NCI-H774 (cell line): ENCODE results near the gene DHRS4L2.
"Not testable (repeated sequence)": the region's sequence is repeated elsewhere in the genome, so short reads cannot be mapped to it uniquely, and the experiment has no call there.

Experiments
- DNase-seq: peaks from one replicate; lab custom pipeline; 2025; lab: John Stamatoyannopoulos, UW

The DHRS4L2 gene

DNA sequence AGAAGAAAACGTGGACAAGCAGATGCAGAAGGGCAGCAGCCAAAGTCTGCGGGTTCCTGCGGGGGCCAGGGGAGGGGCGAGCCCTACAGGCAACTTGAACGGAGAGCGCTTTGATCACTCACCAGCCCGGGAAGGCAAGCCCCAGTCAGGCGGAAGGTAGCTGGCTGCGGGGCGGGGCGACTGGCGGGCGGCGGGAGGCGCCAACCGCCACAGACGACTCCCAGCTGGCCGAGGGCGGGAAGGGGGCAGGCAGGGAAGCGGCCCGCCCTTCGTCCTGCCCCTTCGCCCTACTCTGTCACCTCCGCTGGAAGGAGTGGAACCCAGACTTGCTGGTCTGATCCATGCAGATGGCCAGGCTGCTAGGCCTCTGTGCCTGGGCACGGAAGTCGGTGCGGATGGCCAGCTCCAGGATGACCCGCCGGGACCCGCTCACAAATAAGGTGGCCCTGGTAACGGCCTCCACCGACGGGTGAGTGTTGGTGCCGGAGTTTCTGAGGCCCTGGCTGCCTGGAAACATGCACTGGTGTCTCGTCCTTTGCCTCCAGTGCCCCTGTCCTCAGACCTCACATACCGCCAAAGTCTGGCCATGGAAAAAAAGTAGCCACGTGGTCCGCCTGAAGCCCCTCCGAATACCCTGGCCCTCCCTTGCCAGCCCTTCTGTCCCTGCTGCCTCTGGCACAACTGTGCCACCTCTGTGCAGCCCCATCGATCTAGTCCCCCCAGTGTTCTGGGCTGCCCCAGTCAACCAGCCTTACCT is at the start of gene DHRS4L2:
Gene DHRS4L2 (plus strand): TSS at position 323 of the 757 bp plus-strand sequence. CDS start 19 bp downstream, at position 342.
- peak; percentile 81 for DNase-seq

DNA sequence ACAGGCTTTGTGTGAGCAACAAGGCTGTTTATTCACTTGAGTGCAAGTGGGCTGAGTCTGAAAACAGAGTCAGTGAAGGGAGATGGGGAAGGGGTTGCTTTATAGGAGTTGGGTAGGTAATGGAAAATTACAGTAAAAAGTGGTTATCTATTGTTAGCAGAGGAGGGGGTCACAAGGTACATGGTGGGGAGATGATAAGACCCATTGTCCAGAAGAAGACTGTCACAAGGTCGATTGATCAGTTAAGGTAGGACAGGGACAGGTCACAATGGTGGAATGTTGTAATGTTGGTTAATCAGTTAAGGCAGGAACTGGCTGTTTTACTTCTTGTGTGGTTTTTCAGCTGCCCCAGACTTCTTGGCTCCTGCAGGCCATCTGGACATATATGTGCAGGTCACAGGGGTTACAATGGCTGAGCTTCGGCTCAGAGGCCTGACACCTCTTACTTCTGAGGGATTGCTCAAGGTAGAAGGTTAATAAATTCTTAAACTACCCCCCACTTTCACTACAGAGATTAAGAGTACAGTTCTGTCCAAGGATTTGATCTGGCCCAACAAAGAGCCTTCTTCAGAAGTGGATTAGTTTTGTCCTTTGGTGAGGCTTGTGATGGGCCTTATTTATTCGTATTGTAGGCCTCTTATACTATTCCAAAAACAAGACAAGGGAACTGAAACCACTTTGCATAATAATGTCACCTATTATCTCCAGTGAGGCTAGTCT is 49.0 kb upstream of the DHRS4L2 start:
- DNase-seq: no peak

DNA sequence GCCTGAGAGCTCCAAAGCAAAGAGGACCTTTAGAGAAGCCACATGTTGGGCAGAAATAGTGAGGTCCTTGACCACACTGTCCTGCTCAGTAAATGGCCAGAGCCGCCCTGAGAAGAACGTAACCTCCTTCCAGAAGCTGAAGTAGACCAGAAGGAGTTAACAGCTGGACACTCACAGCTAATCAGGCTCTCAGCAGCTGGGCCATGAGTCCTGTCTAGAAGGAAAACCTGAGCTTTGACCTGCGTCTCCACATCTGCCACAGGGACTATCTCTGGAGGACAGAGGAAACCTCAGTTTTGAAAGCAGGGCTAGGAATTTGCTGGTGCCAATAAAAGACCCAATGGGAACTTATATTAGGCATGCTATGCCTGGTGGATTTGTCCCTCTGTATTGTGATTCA is 47.5 kb upstream of the DHRS4L2 start:
- DNase-seq: no peak

DNA sequence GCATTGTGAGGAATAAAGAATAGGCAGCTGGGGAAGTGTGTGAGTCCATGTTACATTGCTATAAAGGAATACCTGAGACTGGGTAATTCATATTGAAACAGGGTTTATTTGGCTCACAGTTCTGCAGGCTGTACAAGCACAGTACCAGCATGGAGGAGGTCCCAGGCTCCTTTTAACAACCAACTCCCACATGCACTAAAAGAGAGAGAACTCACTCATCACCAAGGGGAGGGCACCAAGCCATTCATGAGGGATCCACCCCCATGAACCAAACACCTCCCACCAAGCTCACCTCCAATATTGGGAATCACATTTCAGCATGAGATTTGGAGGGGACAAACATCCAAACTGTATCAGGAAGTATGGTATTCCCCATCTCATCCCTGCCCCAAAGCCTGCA is 47.1 kb upstream of the DHRS4L2 start:
- no peak for DNase-seq

DNA sequence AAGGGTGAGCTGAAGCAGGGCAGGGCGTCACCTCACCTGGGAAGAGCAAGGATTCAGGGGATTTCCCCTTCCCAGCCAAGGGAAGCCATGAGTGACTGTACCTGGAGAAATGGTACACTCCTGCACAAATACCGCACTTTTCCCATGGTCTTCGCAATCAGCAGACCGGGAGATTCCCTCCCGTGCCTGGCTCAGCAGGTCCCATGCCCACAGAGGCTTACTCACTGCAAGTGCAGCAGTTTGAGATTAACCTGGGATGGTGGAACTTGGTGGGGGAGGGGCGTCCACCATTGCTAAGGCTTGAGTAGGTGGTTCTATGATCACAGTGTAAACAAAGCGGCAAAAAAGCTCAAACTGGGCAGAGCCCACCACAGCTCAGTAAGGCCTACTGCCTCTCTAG is 46.1 kb upstream of the DHRS4L2 start:
- no peak for DNase-seq

DNA sequence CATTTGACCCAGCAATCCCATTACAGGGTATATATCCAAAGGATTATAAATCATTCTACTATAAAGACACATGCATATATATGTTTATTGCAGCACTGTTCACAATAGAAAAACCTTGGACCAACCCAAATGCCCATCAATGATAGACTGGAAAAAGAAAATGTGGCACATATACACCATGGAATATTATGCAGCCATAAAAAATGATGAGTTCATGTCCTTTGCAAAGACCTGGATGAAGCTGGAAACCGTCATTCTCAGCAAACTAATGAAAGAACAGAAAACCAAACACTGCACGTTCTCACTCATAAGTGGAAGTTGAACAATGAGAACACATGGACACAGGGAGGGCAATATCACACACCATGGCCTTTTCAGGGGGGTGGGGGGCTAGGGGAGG is 39.7 kb upstream of the DHRS4L2 start:
- not testable (repeated sequence) for DNase-seq

DNA sequence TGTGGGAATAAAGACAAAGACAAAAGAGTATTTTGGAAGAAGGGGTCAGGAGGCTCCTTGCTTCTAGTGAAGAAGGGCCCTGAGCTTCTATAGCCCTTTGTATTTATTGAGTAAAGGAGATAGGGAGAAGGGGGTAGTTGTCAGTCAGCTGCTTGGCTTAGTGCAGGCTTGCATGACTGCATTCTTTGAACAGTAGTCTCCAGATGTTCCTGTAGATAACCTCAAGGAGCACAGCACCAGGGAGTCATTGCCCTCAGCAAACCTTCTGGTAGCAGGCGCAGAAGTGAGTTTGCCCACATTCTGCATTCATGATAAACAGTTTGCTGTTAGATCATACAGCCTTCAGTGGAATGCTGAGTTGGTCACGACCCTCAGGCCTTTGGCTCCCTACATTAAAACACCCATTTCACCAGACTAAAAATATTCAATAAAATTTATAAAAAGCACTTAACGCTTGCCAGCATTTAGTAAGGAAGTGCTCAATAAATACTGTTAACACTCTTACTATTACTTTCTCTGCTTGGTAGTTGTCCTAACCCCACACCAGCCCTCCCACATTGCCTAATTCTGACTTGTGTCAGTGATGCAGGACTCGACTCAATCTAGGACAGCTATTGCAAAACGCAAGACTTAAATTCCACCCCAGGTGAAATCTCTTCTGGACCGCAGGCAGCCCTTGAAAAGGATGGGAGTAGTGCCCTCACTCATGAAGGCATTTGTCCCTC is 38.2 kb upstream of the DHRS4L2 start:
- DNase-seq: no peak

DNA sequence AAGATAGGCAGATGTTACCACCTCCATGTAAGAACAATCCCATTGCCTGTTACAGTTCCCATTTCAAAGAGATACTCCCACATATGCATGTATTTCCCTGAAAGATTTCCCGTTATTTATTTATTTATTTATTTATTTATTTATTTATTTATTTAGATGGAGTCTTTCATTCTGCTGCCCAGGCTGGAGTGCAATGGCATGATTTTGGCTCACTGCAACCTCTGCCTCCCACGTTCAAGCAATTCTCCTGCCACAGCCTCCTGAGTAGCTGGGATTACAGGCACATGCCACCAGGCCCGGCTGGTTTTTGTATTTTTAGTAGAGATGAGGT is 37.6 kb upstream of the DHRS4L2 start:
- not testable (repeated sequence) for DNase-seq

DNA sequence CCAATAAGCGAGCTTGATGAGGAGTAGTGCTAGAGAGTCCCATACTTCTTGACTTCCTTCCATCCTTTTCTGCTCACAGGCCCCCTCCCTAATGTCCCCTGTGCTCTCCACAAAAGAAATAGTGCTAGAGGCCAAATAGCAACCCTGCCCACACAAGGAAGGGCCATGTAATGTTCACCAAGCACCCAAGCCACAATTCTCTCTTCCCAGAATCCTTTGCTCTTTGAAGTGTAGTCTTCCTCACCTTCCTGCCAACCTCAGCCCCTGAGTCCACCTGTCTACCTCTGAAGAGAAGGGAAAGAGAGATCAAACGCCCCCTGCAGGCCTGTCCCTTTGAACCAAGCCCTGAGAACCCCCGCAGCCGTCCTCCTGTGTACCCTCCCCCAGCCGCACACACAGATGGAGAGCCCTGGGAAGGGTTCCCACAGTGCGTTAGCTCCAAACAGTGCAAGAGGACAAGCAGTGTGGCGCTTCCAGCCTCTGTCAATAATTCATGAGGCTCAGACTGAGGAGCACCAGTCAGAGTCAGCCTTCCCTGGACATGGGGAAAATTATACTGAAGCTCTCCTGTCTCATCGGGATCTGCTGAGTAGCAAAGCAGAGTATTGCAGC is 37.0 kb upstream of the DHRS4L2 start:
- DNase-seq: no peak

DNA sequence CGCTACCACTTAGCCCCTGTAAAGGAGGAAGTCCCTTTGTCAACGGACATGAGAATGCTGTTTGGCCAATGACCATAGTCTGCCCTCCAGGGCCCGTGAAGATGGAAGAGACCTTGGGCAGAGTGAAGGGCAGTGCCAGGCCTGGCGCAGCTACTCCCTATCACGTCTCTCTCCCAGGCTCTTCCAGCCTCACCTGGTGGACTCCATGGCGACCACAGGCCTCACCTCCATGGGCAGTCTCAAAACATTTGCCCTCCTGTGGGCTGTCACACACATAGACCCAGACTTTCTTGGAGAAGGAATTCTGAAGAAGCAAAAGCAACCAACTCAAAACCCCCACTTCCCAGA is 35.6 kb upstream of the DHRS4L2 start:
- not testable (repeated sequence) for DNase-seq

DNA sequence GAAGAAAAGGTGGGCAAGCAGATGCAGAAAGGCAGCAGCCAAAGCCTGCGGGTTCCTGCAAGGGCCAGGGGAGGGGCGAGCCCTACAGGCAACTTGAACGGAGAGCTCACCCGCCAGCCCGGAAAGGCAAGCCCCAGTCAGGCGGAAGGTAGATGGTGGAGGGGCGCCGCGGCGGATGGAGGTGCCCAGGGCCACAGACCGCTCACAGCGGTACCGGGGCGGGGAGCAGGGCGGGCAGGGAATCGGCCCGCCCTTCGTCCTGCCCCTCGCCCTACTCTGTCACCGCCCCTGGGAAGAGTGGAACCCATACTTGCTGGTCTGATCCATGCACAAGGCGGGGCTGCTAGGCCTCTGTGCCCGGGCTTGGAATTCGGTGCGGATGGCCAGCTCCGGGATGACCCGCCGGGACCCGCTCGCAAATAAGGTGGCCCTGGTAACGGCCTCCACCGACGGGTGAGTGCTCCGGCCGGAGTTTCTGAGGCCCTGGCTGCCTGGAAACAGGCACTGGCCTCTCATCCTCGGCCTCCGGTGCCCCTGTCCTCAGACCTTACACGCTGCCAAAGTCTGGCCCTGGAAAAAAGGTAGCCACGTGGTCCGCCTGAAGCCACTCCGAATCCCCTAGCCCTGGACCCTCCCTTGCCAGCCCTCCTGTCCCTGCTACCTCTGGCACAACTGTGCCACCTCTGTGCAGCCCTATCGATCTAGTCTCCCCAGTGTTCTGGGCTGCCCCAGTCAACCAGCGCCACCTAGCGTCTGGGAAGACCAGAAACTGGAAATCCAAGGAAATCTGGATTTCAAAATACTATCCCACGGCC is 35.1 kb upstream of the DHRS4L2 start, which contains the start of gene DHRS4:
Gene DHRS4 (plus strand): TSS at position 307 of the 815 bp plus-strand sequence. CDS start 19 bp downstream, at position 326.
- peak; percentile 82 for DNase-seq

DNA sequence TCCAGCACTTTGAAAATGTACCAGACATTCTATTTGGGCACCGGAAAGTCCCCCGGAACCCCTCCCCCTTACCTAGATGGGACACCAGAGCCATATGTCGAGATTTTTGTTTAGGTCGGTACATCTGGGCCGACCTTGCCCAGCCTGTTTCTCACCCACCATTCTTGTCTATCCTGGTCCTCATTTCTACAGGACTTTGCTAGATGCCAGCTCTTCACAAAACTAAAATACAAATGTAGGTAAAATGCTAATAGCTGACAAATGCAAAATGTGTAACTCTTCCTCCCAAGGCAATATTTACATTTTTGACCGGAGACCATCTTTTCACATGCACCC is 34.5 kb upstream of the DHRS4L2 start:
- not testable (repeated sequence) for DNase-seq

DNA sequence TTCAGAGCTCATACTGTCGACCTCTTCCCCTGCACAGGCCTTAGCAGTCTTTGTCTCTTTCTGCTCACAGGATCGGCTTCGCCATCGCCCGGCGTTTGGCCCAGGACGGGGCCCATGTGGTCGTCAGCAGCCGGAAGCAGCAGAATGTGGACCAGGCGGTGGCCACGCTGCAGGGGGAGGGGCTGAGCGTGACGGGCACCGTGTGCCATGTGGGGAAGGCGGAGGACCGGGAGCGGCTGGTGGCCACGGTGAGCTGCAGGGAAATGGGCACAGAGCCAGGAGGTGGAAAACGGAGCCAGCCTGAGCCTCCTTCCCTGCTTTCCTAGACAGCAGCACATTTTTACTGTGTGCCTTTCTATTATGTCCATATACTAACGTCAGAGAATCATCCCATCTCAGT is 33.8 kb upstream of the DHRS4L2 start:
- not testable (repeated sequence) for DNase-seq

DNA sequence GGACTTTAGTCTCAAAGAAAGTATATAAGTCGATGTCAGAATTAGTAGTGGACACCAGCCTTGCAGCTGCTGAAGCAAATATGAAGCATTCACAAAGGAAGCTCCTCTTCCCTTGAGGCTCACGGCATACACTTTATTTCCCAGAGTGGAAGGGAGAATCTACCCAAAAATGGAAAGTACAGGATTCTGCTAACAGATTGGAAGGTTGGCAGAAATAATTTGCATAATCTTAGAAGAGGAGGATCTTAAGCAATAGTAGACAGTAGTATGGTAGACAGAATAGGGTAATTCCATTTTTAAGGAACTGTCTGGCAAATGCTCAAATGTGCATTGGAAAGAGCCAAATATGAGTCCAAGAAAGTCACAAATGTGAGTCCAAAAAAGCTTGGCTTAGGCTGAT is 32.9 kb upstream of the DHRS4L2 start:
- DNase-seq: not testable (repeated sequence)

DNA sequence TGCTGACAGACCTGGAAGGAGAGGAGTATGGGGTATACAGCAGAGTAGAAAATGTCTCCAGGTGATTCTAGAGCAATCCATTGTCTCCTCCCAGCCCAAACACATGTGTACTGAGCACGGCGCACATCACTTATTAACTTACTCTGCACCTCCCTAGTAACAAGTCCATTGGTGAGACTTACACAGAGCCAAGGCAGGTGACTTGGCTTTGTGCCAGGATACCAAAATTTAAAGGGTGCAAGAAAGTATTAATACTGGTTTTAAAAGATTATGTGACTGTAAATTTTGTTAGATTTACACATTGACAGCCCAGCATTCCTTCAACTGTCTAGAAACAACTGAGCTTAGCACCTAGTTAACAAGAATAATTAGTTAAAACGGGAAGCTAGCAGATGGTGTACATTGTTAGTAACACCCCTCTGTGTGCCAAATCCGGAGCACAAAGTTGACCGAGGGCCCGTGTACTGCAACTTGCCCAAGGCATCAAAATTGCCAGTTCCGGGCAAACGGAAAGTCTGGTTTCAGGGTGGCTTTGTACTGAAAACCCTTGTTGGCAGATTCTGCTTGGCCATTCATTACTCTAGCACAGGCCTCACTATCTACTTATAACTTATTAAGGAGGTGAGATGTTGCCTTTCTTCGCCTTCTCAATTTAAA is 30.7 kb upstream of the DHRS4L2 start:
- DNase-seq: not testable (repeated sequence)

DNA sequence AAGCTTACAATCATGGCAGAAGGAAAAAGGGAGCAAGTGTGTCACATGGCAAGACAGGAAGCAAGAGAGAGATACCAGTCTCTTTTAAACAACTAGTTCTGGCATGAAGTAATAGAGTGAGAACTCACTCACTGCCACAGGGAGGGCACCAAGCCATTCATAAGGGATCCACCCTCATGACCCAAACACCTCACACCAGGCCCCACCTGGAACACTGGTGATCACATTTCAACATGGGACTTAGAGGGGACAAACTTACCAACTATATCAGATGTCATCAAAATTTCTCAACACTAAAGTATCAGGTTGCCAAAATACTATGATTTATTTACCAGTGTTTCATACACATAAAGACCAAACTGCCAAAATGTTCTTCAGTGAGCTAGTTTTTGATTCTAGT is 27.8 kb upstream of the DHRS4L2 start:
- DNase-seq: not testable (repeated sequence)

DNA sequence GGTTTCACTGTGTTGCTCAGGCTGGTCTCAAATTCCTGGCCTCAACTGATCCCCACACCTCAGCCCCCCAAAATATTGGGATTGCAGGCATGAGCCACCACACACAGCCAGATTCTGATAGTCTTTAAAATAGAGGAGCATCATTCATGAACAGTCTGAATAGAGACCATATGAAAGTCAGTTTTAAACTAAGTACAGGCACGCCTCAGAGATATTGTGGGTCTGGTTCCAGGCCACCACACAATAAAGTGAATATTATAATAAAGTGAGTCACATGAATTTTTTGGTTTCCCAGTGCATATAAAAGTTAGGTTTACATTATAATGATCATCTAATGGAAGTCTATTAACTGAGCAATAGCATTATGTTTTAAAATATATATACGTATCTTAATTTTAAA is 27.0 kb upstream of the DHRS4L2 start:
- DNase-seq: not testable (repeated sequence)

DNA sequence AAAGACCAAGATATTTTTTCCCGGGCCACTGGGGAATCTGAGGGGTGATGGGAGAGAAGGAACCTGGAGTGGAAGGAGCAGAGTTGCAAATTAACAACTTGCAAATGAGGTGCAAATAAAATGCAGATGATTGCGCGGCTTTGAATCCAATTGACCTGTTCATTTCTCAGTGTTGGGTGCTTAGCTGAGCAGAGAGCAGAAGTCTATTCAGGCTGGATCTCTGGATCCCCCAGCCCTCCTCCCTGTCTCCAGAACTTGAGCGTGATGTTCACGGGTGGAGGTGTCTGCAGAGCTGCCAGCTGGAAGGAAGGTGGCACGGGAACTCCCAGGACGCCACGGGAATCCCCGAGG is 19.6 kb upstream of the DHRS4L2 start:
- not testable (repeated sequence) for DNase-seq

DNA sequence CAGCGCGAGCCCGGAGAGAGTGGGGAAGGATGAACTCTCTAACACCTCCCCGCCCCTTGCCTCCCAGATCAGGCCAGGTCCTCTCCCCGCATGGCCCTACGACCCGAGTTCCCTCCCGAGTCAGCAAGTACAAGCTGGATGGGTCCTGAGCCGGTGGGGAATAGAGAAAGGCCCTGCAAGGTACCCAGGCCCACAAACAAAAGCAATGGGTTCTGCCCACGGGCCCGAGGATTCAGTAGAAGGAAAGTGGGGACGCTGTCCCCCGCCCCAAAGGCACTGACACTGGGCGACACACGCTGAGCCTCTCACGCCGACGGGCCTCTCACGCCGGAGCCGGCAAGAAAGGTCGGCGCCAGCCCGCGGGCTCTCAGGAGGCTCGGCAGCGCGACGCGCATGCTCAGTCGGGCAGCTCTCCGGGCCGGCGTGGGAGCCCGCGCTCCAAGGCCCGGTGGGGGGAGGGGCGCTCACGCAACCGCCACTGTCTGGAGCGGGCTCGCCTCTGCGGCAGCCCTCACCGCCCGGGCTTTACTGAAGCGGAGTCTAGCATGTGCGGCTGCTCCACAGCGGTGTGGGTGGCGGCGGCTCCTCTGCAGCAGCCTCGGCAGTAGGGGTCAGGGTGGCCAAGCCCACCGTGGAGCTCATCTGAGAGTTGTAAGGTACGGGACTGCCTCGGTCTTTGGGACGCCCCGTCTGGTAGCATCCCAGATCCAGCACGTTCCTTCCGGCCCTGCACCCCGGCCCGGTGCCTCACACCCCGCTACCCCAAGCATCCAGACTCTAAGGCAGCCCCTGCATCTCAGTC is 19.0 kb upstream of the DHRS4L2 start:
- not testable (repeated sequence) for DNase-seq

DNA sequence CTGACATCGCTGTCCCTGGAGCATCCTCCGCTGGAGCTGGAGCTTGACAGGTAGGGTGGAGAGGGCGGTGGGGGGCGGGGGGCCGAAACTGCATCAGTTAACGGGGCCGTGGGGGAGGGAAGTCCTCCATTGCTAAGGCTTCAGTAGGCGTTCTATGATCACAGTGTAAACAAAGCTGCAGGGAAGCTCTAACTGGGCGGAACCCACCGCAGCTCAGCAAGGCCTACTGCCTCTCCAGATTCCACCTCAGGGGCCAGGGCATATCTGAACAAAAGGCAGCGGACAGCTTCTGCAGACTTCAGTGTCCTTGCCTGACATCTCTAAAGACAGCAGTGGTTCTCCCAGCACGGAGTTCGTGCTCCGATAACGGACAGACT is 18.5 kb upstream of the DHRS4L2 start:
- not testable (repeated sequence) for DNase-seq
